ENCODE measurements around the gene PFDN1.

The PFDN1 gene

DNA sequence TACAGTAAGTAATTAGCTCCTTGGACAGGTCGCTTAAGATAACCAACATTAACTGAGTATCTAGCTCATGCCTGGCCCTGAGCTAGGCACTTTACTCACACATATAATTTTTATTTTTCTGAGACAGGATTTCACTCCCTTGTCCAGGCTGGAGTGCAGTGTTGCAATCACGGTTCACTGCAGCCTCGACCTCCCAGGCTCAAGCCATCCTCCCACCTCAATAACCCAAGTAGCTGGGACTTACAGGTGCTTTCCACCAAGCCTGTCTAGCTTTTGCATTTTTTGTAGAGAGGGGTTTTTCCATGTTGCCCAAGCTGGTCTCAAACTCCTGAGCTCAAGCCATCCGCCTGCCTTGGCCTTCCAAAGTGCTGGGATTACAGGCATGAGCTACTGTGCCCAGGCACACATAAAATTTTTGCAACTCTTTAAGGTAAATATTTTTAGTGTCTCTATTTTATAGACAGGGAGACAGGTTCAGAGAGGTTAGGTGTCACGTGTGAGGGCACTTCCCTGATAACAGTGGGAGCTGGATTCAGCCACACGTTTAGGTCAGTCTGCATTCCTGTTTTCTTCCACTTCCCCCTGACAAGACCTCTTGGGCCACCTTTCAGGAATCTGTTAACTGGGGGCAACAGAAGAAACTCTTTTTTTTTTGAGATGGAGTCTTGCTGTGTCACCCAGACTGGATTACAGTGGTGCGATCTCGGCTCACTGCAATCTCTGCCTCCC, 25.3 kb upstream of the PFDN1 start:
- DNase-seq (ENCODE audit: low read depth, low spot score), result no peak

- DNase-seq (ENCODE audit: low read depth, low spot score), result no peak
These were observed 24.7 kb upstream of the PFDN1 start for GRCh38 chr5:140327589-140327988.

GRCh38 chr5:140325486-140325885, 22.6 kb upstream of the PFDN1 start:
- no peak for DNase-seq (ENCODE audit: low read depth, low spot score)

- DNase-seq (ENCODE audit: low read depth, low spot score), result no peak
These were observed 21.8 kb upstream of the PFDN1 start for GRCh38 chr5:140324617-140325241.

GRCh38 chr5:140324041-140324600, 21.2 kb upstream of the PFDN1 start:
- no peak for DNase-seq (ENCODE audit: low read depth, low spot score)

- peak; percentile 48 for DNase-seq (ENCODE audit: low read depth, low spot score)
These were observed 20.1 kb upstream of the PFDN1 start for GRCh38 chr5:140322751-140323731.

- DNase-seq (ENCODE audit: low read depth, low spot score), result no peak
These were observed 18.9 kb upstream of the PFDN1 start for GRCh38 chr5:140321796-140322195.

GRCh38 chr5:140319833-140320232, 16.9 kb upstream of the PFDN1 start:
- DNase-seq (ENCODE audit: low read depth, low spot score), result no peak

GRCh38 chr5:140318792-140319191, 15.9 kb upstream of the PFDN1 start:
- no peak for DNase-seq (ENCODE audit: low read depth, low spot score)

GRCh38 chr5:140317859-140318258, 15.0 kb upstream of the PFDN1 start:
- no peak for DNase-seq (ENCODE audit: low read depth, low spot score)

DNA sequence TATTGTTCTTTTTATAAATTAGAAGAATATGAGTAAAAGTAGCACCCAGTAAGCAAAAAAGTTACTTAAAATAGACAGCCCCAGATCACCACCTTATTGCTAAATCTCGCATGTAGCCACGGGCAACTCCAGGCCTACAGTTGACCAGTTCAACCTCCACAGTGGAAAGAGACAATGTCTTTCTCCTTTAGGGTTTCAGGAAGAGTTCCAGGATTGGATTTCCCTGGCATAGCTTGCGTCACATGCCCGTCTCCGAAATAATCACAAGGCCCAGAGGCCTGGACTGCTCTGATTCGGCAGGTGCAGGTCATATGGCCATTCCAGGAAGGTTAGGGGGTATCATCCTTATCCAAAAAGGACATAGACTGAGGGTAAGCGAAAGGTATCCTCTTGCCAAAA, 9.9 kb upstream of the PFDN1 start:
- no peak for DNase-seq (ENCODE audit: low read depth, low spot score)

GRCh38 chr5:140312067-140312790, 9.3 kb upstream of the PFDN1 start:
- DNase-seq (ENCODE audit: low read depth, low spot score), result no peak

DNA sequence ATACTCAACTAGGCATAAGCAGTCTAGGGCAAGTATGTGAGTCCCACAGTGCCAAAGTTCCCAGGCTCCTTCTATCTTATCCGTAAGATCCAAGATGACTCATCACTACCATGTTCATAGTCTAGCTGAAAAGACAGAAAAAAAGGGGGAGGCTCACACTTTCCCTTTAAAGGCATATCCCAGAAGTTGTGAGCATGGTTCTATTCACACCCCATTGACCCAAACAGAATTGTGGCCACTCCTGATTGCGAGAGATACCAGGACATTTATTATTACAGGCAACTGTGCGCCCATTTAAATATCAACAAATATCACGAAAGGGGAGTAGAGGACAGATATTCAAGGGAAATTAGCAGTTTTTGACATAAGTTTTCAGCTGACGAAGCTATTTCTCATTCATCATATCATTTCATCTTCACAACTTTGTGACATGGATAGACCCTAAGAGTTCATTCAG, 8.1 kb upstream of the PFDN1 start:
- DNase-seq (ENCODE audit: low read depth, low spot score), result no peak

DNA sequence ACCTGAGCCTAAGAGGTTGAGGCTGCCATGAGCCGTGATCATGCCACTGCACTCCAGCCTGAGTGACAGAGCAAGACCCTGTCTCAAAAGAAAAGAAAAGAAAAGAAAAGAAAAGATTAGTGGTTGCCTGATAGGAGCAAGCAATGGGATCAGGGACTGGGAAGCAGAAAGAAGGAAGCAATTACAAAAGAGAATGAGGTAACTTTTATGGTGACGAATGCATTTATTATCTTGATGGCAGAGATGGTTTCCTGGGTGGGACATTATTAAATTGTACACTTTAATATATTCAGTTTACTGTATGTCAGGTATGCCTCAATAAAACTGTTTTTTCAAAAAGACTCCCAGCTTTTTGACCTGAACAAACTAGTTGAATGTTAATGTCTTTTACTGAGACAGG, 7.5 kb upstream of the PFDN1 start:
- DNase-seq (ENCODE audit: low read depth, low spot score), result no peak

GRCh38 chr5:140309706-140310249, 6.9 kb upstream of the PFDN1 start:
- DNase-seq (ENCODE audit: low read depth, low spot score), result no peak

GRCh38 chr5:140305471-140305870, 2.6 kb upstream of the PFDN1 start:
- no peak for DNase-seq (ENCODE audit: low read depth, low spot score)

DNA sequence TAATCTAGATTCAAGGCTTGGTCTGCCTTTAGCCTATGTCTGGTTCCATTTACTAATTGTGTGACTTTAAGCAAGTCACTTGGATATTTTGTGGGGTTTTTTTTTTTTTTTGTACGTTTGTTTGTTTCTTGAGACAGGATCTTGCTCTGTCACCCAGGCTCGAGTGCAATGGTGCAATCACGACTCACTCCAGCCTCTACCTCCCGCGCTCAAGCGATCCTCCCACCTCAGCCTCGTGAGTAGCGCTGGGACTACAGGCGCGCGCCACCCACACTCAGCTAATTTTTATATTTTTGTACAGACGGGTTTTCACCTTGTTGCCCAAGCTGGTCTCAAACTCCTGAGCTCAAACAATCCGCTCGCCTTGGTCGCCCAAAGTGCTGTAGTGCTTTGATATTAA, 1.1 kb upstream of the PFDN1 start:
- DNase-seq (ENCODE audit: low read depth, low spot score), result no peak

GRCh38 chr5:140301136-140301535, 1.8 kb downstream of the PFDN1 start:
- DNase-seq (ENCODE audit: low read depth, low spot score), result no peak

DNA sequence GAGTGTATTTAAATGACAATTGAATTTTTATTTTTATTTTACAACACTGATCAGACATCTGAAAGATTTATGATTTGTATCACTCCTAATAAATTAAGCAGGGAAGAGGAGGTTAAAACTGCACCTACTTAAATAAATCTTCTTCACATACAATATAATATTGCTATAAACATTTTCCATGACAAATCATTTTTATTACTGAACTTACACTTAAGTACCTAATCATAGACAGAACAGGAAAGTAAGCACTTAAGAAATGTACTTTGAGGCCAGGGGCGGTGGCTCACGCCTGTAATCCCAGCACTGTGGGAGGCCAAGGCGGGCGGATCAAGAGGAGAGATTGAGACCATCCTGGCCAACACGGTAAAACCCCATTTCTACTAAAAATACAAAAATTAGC, 3.8 kb downstream of the PFDN1 start:
- DNase-seq (ENCODE audit: low read depth, low spot score), result no peak

- DNase-seq (ENCODE audit: low read depth, low spot score), result no peak
These were observed 4.7 kb downstream of the PFDN1 start for GRCh38 chr5:140298183-140298601.

GRCh38 chr5:140297283-140297682, 5.6 kb downstream of the PFDN1 start:
- no peak for DNase-seq (ENCODE audit: low read depth, low spot score)
